ENCODE results near the gene GP1BA.

Gene GP1BA

DNA sequence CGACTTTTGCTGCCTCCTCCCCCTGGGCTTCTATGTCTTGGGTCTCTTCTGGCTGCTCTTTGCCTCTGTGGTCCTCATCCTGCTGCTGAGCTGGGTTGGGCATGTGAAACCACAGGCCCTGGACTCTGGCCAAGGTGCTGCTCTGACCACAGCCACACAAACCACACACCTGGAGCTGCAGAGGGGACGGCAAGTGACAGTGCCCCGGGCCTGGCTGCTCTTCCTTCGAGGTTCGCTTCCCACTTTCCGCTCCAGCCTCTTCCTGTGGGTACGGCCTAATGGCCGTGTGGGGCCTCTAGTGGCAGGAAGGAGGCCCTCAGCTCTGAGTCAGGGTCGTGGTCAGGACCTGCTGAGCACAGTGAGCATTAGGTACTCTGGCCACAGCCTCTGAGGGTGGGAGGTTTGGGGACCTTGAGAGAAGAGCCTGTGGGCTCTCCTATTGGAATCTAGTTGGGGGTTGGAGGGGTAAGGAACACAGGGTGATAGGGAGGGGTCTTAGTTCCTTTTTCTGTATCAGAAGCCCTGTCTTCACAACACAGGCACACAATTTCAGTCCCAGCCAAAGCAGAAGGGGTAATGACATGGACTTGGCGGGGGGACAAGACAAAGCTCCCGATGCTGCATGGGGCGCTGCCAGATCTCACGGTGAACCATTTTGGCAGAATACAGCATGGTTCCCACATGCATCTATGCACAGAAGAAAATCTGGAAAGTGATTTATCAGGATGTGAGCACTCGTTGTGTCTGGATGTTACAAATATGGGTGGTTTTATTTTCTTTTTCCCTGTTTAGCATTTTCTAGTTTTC lies 2.3 kb downstream of the GP1BA start:
- Histone ChIP-seq H3K9me3 (no peaks in the 10 kb centered on the region), H3K4me1 (no peaks in the 10 kb centered on the region), H3K36me3 (no peaks in the 10 kb centered on the region; the same call in 1 of the 2 replicates), H3K27me3 (no peaks in the 10 kb centered on the region), H3K4me3 (ENCODE audit: low read depth, low read length) (no peak overlapping the region)
- DNase-seq = peak; percentile 37
- TF ChIP-seq, protein P1, sequence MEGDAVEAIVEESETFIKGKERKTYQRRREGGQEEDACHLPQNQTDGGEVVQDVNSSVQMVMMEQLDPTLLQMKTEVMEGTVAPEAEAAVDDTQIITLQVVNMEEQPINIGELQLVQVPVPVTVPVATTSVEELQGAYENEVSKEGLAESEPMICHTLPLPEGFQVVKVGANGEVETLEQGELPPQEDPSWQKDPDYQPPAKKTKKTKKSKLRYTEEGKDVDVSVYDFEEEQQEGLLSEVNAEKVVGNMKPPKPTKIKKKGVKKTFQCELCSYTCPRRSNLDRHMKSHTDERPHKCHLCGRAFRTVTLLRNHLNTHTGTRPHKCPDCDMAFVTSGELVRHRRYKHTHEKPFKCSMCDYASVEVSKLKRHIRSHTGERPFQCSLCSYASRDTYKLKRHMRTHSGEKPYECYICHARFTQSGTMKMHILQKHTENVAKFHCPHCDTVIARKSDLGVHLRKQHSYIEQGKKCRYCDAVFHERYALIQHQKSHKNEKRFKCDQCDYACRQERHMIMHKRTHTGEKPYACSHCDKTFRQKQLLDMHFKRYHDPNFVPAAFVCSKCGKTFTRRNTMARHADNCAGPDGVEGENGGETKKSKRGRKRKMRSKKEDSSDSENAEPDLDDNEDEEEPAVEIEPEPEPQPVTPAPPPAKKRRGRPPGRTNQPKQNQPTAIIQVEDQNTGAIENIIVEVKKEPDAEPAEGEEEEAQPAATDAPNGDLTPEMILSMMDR (IDR thresholded peaks at IDR 0.05; ENCODE audit: low read depth, low read length) = peak; percentile 41

DNA sequence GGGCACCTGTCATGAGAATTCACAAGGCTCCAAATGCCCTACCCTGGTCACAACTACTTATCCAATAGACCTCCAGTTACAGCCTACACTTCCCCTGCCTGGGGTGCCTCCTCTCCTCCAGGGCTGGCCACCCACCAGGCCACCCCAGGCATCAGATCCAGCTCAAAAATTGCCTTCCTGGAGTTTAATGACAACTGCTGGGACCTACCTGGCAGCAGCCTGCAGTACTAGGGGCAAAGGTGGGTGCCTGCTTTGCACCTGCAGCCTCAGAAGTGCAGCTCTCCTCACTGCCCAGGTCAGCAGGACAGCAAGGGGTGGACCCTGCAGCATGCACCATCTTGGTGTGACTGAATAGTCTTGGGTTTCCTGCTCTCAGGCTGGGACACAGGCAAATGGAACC lies 3.6 kb downstream of the GP1BA start:
- no peaks in the 10 kb centered on the region for H3K27me3 ChIP-seq
- no peaks in the 10 kb centered on the region; the same call in 1 of the 2 replicates for H3K36me3 ChIP-seq
- TF ChIP-seq, protein P1 (IDR thresholded peaks at IDR 0.05; ENCODE audit: low read depth, low read length) = no peak
- H3K4me1 ChIP-seq = no peaks in the 10 kb centered on the region
- no peak overlapping the region for H3K4me3 ChIP-seq (ENCODE audit: low read depth, low read length)
- H3K9me3 ChIP-seq = no peaks in the 10 kb centered on the region
- DNase-seq = no peak

DNA sequence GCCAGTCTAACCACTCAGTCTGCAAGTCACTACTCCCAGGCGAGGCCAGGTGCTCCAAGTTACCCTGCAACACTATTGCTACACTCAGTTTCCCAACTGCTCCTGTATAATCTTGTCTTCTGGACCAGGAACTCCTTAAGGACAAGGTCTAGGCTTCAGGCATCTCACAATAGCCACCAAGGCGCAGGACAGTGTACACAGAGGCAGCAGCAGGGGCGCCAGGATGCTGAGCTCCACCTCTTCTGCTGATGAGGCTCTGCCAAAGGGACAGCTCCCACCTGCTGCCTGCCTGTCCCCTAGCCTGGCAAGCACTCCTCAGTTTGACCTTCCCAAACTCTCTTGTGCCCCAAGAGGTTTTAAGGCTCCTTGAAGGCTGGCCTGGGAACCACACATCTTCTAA lies 4.4 kb downstream of the GP1BA start:
- Histone ChIP-seq H3K4me3 (ENCODE audit: low read depth, low read length) (no peak overlapping the region), H3K27me3 (no peaks in the 10 kb centered on the region), H3K9me3 (no peaks in the 10 kb centered on the region), H3K4me1 (no peaks in the 10 kb centered on the region), H3K36me3 (no peaks in the 10 kb centered on the region; the same call in 1 of the 2 replicates)
- TF ChIP-seq, protein P1 (IDR thresholded peaks at IDR 0.05; ENCODE audit: low read depth, low read length) = no peak
- DNase-seq = no peak

DNA sequence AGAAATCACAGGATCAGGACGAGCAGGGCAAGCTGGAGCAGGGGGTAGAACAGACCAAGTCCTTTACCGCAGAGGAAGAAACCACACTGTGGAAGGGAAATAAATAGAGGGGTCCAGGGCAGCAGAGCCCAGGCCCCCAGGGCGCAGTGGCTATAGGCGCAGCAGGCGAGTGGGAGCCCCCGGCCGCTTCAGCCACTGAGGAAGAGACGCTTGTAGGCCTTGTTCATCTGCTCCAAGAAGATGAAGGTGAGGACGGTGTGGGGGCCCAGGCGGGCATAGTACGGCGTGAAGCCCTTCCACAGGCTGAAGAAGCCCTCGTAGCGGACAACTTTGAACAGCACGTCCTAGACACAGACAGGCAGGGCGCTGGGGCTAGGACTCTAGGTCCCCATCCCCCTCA lies 5.5 kb downstream of the GP1BA start:
- Histone ChIP-seq H3K36me3 (no peaks in the 10 kb centered on the region; the same call in none of the 2 replicates), H3K27me3 (no peaks in the 10 kb centered on the region), H3K4me1 (no peaks in the 10 kb centered on the region), H3K9me3 (no peaks in the 10 kb centered on the region), H3K4me3 (ENCODE audit: low read depth, low read length) (no peak overlapping the region)
- no peak for DNase-seq
- TF ChIP-seq, protein P1 (IDR thresholded peaks at IDR 0.05; ENCODE audit: low read depth, low read length) = no peak

DNA sequence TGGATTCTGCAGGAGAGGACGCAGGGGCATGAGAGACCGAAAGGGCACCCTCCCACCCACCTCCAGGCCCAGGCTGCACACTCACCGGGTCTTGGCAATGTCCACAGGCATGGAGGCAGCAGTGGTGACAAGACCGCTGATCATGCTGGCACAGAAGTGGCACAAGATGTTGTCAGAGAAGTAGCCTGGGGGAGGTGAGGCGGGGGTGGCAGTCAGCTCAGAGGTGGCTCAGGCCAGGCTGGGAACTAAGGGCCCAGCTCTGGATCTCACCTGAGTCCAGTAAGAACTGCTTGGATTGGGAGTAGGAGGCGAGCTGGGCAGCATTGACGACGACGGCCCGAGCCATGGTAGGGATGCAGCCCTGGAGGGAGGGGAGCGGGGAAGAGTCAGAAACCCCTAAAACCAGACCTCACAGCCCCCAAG lies 6.0 kb downstream of the GP1BA start:
- H3K9me3 ChIP-seq = no peaks in the 10 kb centered on the region
- H3K4me1 ChIP-seq = no peaks in the 10 kb centered on the region
- no peak for DNase-seq
- TF ChIP-seq, protein P1 (IDR thresholded peaks at IDR 0.05; ENCODE audit: low read depth, low read length) = no peak
- no peaks in the 10 kb centered on the region for H3K27me3 ChIP-seq
- no peaks in the 10 kb centered on the region; the same call in none of the 2 replicates for H3K36me3 ChIP-seq
- H3K4me3 ChIP-seq (ENCODE audit: low read depth, low read length) = no peak overlapping the region

Measured in BE2C (cell line).